ENCODE data around the gene CXCR4.
"Not testable (repeated sequence)": the region's sequence is repeated elsewhere in the genome, so short reads cannot be mapped to it uniquely, and the experiment has no call there.

The CXCR4 gene

DNA sequence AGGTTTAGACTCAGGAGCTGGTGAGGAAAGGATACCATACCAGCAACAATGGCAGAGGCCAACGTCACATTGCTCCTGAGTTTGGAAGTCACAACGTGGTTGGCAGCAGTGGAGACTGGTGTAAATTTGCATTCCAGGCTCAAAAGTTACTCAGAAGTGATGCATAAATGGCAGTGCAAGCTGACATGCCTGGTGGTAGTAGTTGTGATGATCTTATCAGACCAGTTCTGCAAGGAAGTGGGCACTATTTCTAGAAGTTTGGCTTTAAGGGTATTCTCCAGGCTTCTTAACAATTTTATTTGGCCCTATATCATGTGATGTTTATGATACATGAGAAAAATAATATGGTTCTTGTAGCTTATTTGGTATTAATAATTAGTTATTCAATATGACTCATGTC lies 37.8 kb downstream of the CXCR4 start:
- no peak overlapping the region for H3K4me3 ChIP-seq (ENCODE audit: low read depth, low read length)

DNA sequence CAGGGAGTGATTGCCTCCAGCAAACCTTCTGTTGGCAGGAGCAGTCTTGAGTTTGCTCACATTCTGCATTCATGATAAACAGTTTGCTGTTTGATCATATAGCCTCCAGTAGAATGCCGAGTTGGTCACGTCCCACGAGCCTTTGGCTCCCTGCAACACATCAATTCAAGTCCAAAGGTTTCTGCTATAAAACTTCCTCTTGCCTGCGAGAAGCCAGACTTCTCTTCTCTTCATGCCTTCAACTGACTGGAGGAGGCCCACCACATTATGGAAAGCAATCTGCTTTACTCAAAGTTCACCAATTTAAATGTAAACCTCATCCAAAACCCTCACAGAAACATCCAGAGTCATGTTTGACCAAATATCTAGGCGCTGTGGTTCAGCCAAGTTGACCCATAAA lies 40.8 kb downstream of the CXCR4 start:
- no peak overlapping the region for H3K4me3 ChIP-seq (ENCODE audit: low read depth, low read length)

DNA sequence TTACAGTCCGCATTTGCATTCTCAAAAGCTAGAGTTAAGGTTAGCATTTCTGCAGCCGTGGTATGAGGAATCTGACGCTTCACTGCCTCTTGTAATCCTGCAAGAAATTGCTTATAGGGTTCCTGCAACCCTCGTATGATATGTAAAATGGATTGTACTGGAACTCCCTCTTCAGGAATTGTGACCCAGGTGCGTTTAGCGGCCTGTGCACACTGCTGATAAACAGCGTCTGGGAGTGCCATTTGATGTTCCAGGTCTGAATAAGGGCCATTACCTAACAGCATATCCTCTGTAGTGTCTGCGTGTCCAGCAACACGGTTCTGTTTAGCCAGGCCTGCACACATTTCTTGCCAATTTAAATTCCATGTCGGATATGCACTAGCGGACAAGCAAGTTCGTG lies 42.5 kb downstream of the CXCR4 start:
- no peak overlapping the region for H3K4me3 ChIP-seq (ENCODE audit: low read depth, low read length)

DNA sequence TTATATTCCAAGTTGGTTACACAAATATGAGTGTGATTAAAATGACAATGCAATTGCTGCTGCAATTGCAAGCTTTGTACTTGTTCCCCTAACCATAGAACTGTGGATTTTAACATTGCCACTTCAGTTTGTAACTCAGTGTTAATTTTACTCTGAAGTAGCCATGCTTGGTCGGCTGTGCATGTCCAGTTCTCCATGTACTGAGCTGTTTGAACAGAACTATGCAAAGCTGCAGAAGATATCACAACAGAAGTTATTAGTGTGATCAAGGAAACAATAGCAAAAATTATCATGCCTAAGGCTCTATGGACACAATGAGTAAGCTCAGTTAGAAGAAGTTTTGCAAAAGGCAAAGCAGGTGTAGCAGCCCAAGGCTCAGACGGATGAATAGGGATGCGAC lies 45.3 kb downstream of the CXCR4 start:
- H3K4me3 ChIP-seq (ENCODE audit: low read depth, low read length): no peak overlapping the region

DNA sequence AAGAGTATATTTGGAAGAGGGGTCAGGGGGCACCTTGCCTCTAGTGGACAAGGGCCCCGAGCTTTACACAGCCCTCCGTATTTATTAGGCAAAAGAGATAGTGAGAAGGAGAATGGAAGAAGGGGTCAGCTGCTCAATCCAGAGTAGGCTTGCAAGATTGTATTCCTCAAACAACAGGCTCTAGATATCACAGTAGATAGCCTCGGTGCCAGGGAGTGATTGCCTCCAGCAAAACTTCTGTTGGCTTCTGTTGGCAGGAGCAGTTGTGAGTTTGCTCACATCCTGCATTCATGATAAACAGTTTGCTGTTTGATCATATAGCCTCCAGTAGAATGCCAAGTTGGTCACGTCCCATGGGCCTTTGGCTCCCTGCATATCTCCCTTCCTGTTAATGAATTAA lies 46.1 kb downstream of the CXCR4 start:
- not testable (repeated sequence) for H3K4me3 ChIP-seq (ENCODE audit: low read depth, low read length)

DNA sequence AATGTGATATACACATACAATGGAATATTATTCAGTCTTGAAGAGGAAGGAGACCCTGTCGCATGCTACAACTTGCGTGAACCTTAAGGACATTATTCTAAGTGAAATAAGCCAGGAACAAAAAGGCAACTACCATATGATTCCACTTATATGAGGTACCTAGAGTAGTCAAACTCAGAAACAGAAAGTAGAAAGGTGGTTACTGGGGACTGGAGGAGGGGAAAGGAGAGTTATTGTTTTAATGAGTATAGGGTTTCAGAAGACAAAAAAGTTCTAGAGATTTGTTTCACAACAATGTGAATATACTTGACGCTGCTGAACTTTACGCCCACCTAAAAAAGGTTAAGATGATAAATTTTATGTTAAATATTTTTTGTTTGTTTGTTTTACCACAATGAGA lies 47.0 kb downstream of the CXCR4 start:
- H3K4me3 ChIP-seq (ENCODE audit: low read depth, low read length): no peak overlapping the region

DNA sequence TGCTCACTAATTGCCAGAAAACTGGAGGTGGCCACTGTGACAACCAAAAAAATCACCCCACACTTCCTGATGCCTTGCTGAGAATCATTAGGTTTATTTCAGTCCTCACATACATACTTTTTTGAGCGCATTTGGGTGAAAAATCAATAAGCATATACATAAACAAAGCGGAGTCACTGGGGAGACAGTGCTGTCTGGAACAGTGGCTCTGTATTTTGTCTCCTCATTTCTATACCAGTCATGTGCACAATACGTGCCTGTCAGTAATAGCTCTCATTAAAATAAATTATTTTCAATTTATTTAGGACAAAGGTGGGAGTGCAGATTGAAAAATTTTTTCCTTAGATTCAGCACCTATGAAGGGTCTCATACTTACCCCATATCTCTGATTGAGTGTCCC lies 48.2 kb downstream of the CXCR4 start:
- H3K4me3 ChIP-seq (ENCODE audit: low read depth, low read length): no peak overlapping the region

DNA sequence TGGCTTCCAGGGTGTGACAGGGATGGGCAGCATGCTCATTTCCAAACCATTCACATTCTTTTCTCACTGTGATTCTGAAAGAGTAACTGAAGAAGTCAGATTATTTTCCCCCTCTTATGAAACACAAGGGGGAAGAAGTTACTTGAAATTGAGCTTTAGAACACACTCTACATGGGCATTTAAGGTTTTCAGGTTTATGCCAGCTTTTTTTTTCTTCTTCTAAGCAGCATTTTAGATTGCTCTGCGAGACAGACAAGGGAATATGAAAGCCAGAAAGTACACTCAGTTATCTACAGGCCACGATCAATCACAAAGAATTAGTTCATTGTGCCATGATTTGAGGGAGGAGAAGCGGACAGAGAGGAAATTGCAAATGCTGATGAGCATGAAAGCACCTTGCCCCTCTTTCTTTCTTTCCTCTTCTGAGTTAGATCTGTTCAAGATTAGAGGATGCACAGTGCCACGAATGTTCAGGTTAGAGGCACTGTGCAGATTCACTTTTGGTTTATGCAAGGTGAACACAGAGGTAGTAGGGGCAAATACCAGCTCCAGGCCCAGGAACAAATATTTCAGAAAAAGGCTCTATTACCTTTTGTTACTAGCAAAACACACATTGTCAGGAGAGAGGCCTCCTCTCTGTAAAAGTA lies 49.2 kb downstream of the CXCR4 start:
- H3K4me3 ChIP-seq (ENCODE audit: low read depth, low read length): no peak overlapping the region

DNA sequence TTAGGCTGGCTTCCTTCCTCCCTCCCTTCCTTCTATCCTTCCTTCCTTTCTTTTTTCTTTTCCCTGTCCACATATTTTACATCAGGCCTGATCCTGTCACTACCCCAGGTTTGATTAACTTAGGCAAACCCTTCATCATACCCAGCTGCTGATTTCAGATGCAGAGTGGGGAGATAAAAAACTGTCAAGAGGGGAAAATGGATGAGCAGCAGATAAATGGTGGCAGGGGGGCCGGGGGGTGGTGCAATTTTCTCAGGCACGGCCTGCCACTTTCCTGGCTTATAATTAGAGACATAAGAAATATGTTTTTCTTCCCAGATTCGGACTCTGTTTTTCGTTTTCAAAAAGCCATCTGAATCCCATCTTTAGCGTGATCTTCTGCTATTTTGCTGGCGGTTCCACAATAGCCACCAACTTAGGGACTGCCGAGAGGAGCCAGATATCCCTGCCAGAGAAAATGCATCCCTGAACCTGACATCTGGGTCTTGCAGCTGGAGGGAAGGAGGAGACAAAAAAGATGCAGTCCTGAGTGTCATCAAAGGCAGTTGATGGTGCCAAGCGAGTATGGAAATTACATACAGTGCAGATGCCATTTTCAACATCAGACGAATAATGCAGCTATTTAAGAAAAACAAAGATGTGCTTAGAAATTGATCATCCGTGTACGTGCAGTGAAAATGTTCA lies 49.9 kb downstream of the CXCR4 start:
- no peak overlapping the region for H3K4me3 ChIP-seq (ENCODE audit: low read depth, low read length)

DNA sequence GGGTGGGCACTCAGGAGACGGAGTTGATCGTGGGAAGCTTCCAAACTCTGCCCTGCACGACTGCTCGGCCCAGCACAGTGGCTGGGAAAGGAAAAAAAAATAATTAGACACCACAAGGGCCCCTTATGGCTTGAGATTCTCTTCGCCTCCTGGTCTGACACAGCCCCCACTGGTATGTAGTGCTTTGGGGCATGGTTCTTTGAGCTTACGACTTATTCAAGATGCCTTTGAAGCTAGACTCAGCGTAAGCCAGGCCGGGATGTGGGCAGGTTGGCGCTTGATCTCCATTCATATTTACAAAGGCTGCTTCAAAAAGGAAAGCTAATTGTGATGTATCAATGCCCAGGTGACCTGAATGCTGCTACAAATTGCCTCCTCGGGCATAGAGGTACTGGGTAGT lies 50.5 kb downstream of the CXCR4 start:
- no peak overlapping the region for H3K4me3 ChIP-seq (ENCODE audit: low read depth, low read length)

DNA sequence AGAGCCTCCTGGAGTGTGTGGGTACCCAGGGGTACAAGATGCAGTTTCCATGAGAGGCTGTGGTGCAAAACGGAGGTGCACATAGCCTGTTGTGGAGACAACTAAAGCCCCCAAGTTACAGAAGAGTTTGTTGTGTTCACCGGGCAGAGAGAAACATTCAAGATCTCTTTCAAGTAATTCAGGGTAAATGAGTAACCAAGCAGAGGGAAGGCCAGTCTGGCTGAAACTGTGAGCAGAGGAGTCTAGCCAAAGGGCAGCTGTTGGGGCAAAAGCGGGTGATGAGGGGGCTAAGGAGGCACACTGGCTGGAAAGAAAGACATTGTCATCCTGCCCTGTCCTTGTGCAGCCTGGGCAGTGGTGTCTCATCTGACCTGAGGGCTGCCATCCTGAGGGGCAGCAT lies 52.0 kb downstream of the CXCR4 start:
- no peak overlapping the region for H3K4me3 ChIP-seq (ENCODE audit: low read depth, low read length)

DNA sequence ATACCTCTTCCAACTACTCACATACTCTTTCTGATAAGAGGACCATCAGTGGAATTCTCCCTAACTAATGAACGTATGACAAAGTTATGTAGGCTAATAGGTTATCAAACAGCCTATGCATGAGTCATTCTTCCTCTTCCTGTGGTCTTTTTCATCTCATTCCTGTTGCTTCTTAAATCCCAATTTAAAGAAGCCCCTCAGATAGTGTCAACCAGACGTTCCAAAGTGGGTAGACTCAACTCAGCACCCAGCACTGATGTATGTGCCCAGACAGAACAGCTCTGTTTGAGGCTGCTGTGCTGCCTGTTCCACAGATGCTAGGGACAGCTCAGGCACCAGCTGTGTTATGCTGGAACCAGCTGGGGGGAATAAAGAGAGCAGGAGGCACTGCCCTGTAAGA lies 52.6 kb downstream of the CXCR4 start:
- no peak overlapping the region for H3K4me3 ChIP-seq (ENCODE audit: low read depth, low read length)

Data from iPS-11a (cell line).